ENCODE measurements around the gene CFAP141. TPM values are rescaled to one million over a fixed set of nuclear protein-coding genes. Genes with fewer than 3 reads are reported as not detected.

Gene CFAP141
- total and polyA plus RNA-seq, 2 of the 13 experiments (the other 11 are each of a cell fraction or from before 2014, with no cell fraction given): not detected

DNA sequence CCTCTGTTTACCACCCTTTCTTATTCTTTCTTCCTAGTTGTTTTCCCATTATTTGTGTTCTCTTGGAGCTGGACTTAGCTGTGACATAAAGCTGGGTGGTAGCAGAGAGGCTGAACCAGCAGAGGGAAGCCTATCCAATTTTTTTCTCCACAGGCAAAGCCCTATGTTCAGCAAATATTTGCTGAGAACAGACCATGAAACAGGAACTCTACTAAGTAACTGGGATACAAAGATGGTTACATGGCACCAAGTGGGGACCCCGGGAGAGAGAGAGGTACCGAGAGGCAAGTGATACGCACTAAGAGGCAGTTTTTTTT, 6.6 kb downstream of the CFAP141 start (continued):
- TF ChIP-seq CBX2 (IDR thresholded peaks at IDR 0.05; ENCODE audit: low read depth, low read length) (no peak), CBX2 (CRISPR knock-in tag; IDR thresholded peaks at IDR 0.05; ENCODE audit: low read depth) (no peak), DPF2 (CRISPR knock-in tag; IDR thresholded peaks at IDR 0.05; ENCODE audit: borderline replicate concordance, low read depth) (no peak), ZNF749 (CRISPR knock-in tag; IDR thresholded peaks at IDR 0.05; ENCODE audit: borderline replicate concordance) (0 out of 2 replicates have a peak, but pooled peaks have one; percentile 38), MAFF (IDR thresholded peaks at IDR 0.05; ENCODE audit: low read depth, low read length) (peak; percentile 23; the same call in 1 of the 2 replicates), ZKSCAN5 (CRISPR knock-in tag; IDR thresholded peaks at IDR 0.05) (no peak), ZNF33B (CRISPR knock-in tag; IDR thresholded peaks at IDR 0.05) (no peak), ZNF451 (CRISPR knock-in tag; IDR thresholded peaks at IDR 0.05) (no peak), PHF21A (CRISPR knock-in tag; IDR thresholded peaks at IDR 0.05) (0 out of 2 replicates have a peak, but pooled peaks have one; percentile 26), SP4 (CRISPR knock-in tag; IDR thresholded peaks at IDR 0.05) (no peak), SSRP1 (CRISPR knock-in tag; IDR thresholded peaks at IDR 0.05) (no peak), ZGPAT (CRISPR knock-in tag; IDR thresholded peaks at IDR 0.05) (peak; percentile 29; the same call in 1 of the 2 replicates), SNRNP70 (IDR thresholded peaks at IDR 0.05; ENCODE audit: low read depth, low read length) (no peak), GATAD1 (CRISPR knock-in tag; IDR thresholded peaks at IDR 0.05) (peak; percentile 4; the same call in 1 of the 2 replicates), YY1 (IDR thresholded peaks at IDR 0.05; ENCODE audit: insufficient read depth, insufficient replicate concordance, low read depth, low read length) (no peak), LCORL (IDR thresholded peaks at IDR 0.05) (no peak), LCORL (CRISPR knock-in tag; IDR thresholded peaks at IDR 0.05) (peak; percentile 51; the same call in 1 of the 2 replicates), MAFG (CRISPR knock-in tag; IDR thresholded peaks at IDR 0.05) (no peak), THRA (CRISPR knock-in tag; IDR thresholded peaks at IDR 0.05; ENCODE audit: borderline replicate concordance) (no peak), THAP8 (CRISPR knock-in tag; IDR thresholded peaks at IDR 0.05; ENCODE audit: borderline replicate concordance) (no peak), ZNF281 (CRISPR knock-in tag; IDR thresholded peaks at IDR 0.05; ENCODE audit: borderline replicate concordance) (no peak), STAG1 (CRISPR knock-in tag; IDR thresholded peaks at IDR 0.05) (peak; percentile 16; the same call in 1 of the 2 replicates), ZNF788 (CRISPR knock-in tag; IDR thresholded peaks at IDR 0.05; ENCODE audit: borderline replicate concordance) (no peak), ZNF501 (CRISPR knock-in tag; IDR thresholded peaks at IDR 0.05) (0 out of 2 replicates have a peak, but pooled peaks have one; percentile 43)
- TF ChIP-seq, protein P1, sequence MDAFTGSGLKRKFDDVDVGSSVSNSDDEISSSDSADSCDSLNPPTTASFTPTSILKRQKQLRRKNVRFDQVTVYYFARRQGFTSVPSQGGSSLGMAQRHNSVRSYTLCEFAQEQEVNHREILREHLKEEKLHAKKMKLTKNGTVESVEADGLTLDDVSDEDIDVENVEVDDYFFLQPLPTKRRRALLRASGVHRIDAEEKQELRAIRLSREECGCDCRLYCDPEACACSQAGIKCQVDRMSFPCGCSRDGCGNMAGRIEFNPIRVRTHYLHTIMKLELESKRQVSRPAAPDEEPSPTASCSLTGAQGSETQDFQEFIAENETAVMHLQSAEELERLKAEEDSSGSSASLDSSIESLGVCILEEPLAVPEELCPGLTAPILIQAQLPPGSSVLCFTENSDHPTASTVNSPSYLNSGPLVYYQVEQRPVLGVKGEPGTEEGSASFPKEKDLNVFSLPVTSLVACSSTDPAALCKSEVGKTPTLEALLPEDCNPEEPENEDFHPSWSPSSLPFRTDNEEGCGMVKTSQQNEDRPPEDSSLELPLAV (CRISPR knock-in tag; conservative IDR thresholded peaks at IDR 0.05; ENCODE audit: low read depth): no peak

Data from HepG2 (cell line).